Measurements from ENCODE around the gene CCNF.
"Not testable (repeated sequence)": the region's sequence is repeated elsewhere in the genome, so short reads cannot be mapped to it uniquely, and the experiment has no call there.

Gene CCNF

DNA sequence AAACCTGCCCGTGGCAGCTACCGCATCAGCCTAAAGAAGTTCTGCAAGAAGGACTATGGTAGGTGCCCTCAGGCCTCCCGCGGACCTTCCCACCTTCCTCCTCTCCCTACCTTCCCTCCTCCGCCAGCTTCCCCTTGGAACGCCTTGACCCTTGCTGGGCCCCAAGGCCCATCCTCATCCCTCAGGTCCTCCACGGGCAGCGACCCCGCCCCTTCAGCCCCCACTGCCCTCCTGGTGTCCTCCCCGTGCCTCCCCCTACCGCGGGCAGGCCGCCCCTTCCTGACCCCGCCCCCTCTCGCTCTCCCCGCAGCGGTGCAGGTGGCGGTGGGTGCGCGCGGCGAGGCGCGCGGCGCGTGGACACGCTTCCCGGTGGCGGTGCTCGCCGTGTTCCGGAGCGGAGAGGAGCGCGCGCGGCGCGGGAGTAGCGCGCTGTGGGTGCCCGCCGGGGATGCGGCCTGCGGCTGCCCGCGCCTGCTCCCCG lies 44.2 kb downstream of the CCNF start:
- DNase-seq = no peak

DNA sequence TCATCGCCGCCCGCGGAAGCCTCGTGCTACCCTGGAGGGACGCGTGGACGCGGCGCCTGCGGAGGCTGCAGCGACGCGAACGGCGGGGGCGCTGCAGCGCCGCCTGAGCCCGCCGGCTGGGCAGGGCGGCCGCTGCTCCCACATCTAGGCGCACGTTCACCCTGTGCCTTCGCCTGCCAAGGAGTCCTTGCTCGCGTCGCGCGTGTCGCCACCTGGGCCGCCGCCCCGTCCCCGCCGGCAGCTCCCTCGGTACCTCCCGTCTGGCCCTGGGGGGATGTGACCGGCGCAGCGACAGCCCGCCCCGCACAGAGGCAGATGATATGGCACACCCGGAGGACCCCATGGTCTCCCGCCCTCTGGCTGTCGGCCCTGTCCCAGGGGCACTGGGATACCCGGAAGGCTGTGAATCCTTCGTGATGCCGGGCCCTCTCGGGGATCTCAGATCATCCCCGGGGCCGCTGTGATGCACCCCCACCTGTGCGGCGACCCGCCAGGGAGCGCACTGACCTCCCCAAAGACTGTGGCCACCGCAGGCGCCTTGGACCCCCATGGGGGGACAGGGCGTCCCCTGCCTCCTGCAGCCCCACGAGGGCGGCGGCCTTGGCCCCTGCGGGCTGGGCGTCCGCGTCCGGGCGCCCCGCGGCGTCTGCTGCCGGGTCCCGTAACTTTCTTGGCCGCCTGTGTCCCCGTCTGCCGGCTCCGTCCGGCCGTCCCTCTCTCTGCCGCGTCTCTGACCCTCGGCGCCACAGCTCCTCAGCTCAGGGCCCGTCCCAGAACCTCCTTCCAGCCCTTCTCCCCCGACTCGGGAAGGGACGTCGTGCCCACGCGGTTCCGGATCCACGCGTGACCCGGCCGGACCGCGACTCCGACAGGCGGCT lies 45.0 kb downstream of the CCNF start:
- DNase-seq = peak; percentile 51

DNA sequence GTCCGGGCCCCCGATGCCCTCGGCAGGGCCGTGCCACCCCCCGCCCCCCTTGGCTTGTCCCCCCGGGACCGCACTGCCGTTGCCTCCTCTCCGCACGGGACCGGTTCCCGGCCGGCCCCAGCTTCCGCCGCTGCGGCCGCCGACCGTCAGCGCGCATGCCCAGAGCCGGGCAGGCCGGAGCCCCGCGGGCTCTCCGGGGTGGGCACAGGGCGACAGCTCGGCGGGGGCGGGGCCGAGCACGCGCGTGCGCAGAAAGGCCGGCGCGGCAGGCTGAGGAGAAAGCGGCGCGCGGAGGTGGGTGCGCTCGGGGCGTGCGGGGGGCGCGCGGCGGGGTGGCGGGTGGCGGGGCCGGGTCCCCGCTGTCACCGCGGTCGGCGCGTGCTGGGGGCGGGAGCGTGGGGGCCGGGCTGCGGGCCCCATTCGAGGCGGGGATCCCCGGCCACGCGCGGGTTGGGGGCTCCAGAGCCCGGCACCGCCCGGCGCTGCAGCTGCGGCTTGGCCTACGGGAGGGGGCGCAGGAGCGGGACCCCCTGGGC lies 45.7 kb downstream of the CCNF start, which contains the start of gene TBC1D24:
Gene TBC1D24 (plus strand): TSS at position 251 of the 536 bp plus-strand sequence. CDS start 21,022 bp downstream, outside the sequence.
- peak; percentile 81 for DNase-seq

DNA sequence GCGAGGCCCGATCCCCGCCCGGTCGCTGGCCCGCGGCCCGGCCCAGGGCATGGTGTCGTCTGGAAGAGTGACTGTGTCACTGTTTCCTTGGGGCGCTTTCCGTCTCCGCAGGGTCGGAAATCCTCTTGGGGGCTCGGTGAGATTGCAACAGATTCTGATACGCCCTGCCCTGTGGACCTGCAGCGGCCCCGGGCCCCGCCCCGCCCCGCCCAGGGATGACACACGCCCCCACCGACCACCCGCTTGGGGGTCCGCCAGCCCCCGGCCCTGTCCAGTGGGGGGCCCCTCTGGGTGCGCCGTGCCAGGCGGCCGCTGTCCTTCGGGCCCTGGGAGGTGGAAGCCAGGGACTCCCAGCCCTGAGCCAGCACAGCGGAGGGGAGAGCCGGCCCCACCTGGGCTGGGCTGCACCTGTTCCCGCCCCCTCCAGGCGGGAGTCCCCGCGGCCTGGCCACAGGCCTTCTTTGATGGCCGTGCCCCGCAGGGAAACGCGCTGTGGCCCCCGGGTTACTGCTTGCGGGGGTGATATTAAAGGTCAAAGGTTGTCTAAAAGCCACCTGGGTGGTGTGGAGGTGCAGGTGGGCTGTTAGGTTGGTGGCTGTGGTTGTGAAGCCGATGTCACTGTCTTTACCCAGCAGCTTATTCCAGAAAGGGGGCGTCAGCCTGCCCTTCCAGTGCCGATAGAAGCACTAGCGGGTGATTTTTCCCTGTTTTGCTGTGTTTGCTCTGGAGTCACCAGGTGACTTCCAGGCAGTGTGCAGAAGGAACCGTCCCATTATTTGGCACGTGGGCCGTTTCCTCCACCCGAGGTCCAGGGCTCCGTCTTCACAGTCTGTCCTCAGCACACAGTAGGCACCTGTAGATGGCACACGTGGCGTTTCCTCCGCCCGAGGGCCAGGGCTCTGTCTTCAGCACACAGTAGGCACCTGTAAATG lies 46.4 kb downstream of the CCNF start:
- no peak for DNase-seq

DNA sequence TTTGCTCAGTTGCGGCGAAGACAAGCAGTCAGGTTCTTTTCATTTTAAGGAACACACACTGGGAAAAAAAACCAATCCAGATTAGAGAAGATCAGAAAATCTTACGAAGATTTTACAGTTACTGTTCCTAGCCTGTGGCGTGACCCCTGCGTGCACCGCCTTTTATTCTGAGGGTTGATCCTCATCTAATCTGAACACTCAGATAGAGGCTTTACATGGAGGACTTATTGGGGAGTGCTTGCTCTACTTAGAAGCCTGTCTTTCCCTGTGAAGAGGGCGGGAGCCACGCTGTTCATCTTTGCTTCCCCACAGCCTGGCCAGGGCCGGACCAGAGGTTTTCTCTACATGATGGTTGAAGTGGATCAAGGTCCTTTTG lies 47.1 kb downstream of the CCNF start:
- no peak for DNase-seq

DNA sequence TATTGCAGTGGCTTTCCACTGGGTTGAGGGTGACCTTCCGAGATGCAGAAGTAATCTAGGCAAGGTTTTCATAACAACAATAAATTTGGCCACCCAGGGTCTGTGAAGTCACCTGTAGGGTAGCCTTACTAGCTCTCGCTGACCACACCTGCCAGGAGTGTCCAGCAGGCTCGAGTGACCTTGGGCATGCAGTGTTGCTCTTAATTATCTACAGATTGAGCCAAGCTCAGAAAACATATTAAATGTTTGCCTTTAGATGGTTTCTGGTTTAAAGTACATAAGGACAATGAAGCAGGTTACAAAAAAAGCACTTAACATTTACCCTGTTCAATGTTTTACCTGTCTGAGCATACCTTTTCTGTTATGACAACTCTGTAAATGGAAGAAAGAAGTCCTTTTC lies 47.5 kb downstream of the CCNF start:
- DNase-seq = no peak

DNA sequence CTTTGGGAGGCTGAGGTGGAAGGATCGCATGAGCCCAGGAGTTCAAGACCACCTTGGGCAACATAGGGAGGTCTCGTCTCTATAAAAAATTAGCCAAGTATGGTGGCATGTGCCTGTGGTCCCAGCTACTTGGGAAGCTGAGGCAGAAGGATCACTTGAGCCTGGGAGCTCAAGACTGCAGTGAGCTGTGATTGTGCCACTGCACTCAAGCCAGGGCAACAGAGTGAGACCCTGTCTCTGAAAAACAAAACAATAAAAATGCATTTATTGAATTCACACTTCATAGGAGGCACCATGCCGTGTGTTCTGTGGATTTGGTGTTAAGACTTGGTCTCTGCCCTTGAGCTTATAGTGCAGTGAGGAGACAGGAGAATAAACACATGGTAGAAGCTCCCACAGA lies 48.1 kb downstream of the CCNF start:
- no peak for DNase-seq

DNA sequence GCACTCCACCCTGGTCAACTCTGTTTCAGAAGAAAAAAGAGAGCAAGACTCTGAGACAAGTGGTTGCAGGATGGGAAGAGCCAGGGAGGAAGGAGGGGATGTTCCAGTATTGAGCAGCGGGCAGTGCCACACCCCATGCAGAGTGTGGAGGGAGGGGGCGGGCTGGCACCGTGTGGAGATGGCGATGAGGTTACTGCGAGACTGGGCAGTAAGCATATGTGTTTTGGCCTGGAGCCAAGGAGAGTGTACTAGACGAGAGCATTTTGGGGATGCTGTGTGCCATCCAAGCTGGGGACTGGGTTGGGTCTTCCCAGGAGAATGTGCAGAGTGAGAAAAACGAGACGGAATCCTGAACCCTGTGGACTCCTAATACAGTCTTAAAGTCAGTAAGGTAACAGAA lies 49.0 kb downstream of the CCNF start:
- DNase-seq = no peak

DNA sequence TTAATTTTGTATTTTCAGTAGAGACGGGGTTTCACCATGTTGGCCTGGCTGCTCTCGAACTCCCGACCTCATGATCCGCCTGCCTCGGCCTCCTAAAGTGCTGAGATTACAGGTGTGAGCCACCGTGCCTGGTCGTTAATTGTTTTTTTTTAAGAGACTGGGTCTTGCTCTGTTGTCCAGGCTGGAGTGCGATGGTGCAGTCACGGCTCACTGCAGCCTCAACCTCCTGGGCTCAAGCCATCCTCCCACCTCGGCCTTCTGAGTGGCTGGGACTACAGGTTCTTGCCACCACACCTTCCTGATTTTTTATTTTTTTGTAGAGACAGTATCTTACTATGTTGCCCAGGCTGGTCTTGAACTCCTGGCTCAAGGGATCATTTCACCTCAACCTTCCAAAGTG lies 50.7 kb downstream of the CCNF start:
- not testable (repeated sequence) for DNase-seq

DNA sequence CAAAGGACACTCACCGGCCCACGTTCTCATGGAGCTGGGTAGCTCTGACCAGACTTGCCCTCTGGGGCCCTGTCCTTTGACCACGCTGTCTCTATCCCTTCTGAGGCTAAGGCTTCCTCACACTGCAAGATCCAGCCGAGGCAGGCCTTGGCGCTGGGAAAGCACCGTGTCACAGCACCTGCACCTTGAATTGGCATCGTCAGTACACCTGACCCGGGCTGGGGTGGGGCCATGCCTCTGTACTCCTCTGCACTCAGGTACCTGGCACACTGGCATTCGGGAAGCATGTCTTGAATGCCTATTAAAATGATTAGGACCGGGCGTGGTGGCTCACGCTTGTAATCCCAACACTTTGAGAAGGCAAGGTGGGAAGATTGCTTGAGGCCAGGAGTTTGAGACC lies 51.7 kb downstream of the CCNF start:
- DNase-seq = no peak

DNA sequence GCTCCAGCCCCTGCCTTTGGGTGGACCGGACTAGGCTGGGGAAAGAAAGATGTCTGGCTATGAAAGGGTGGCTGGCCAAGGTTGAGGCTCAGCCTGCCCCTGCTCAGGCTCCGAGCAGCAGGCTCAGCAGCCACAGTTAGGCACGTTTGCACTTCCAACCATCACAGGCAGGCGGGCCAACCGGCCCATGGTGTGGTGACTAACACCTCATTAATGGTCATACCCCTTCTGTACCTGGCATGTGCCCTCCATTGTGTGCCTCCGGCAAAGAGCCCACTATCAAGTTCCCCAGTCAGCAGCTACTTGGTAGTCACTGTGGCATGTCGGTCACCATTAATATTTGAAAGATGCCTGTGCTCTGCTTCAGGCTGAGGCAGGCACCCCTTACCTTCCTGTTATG lies 52.4 kb downstream of the CCNF start:
- DNase-seq = no peak

DNA sequence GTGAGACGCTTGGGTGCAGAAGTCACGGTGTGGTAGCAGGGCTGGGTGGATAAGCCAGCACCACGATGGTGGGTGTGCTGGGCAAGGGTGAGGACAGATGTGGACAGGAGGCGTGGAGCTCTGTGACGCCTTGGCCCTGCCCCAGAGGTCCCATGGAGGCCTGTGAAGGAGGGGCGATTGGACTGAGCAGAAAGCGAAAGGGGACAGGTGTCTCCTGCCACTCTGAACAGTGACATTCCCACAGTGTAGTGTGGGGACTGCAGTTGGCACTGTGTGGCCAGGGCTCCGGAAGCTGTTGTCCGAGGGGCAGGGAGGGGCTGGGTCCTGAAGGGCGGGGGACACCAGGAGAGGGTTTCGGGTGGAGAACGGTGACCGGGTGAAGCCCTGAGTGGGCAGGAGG lies 53.0 kb downstream of the CCNF start:
- DNase-seq = no peak

DNA sequence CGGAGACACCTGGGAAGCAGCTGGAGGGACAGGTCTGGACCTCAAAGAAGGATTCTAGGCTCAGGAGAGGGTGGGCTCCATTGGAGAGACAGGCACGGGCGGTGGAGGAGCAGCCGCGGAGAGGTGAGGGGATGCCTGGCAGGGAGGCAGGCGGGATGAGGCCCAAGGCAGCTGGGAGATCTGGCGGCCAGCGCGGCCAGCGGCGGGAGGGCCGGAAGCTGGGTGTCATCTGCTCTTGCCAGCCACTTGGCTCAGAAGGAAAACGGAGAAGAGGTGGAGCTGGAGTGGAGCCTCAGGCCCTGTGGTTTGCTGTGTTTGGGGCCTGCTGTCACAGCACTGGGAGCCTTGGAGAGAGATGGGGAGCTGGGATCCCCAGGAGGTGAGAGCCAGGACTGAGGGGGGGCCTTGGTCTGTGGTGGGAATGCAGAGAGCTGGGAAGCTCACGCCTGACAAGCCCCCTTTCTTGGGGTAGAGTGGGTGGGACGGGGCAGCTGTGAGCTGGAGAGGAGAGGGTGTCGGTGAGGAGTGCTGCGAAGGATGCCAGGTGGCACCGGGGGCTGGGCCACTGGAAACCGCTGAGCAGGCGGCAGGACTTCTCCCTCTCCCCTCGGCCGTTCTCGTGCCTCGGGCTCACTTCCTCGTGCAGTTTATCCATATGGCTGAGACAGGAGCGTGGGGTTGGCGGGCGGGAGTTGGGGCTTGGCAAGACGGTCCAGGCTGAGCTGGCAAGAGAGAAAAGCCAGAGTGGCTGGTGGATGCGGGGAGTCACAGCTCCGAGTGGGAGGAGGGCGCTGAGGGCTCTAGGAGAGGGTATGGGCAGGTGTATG lies 53.7 kb downstream of the CCNF start:
- DNase-seq = peak; percentile 78

DNA sequence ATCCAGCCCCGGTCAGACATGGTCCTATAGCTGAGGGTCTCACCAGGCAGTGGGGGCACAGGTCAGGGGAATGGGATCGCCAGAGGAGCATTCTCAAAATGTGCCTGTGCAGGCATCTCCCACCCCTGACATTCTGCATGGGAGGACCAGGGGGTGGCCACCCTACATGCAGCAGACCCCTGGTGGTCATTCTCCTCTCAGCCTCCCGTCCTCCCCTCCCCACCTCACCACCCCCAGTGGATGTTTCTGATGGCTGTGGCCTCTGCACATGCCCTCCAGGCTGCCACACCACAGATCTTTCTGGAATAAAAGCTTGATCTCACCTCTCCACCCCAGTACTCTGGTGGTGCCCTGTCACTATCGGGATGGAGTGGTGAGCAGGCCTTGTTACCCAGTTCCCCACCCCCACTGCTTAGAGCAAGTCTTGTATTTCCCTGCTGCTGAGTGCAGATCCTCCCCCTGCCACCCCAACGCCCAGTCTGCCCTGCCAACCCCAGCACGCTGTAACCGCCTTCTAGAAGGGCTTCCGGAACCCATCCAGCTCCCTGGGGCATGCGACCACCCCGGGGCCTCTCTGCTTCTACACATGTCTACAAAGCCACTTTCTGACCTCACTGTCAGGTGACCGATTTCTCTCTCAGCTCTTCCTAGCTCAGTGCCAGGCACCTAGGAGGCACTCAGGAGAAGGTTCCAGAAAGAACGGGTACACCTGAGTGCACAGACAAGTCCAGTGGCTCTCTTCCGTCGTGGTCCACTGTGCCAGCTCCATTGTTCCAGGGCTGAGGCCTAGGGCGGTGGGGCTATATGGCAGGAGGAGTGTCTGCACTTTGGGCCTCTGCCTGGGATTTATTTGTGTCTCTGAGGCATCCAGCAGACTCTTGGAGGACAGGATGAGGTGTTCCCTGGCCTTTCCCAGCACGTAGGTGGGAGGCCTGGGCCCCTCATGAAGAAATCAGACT lies 55.0 kb downstream of the CCNF start:
- DNase-seq = no peak

DNA sequence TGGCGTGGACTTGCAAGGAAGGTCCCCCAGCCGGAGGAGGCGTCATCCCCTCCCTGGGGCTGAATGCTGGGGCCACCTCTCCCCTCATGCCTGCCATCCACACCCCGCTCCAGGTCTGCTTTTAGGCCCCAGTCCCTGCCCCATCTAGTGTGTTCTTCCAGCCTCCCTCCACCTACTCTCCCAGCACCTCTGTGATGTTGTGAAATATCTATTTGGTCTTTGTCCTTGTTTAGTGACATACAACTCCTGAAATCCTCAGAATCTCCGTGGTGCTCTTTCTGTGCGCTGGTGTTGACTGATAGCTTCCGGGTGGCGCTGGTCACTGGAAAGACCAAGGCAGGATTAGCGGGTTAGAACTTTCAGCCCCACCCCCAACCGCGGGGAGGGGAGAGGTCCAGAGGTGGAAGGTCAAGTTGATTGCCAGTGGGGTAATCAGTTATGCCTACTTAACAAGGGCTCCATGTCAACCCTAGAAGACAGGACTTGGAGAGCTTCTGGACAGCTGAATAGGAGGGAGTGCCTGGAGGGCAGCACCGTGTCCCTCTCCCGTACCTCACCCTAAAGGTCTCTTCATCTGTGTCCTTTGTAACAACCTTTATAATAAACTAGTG lies 55.8 kb downstream of the CCNF start:
- no peak for DNase-seq

DNA sequence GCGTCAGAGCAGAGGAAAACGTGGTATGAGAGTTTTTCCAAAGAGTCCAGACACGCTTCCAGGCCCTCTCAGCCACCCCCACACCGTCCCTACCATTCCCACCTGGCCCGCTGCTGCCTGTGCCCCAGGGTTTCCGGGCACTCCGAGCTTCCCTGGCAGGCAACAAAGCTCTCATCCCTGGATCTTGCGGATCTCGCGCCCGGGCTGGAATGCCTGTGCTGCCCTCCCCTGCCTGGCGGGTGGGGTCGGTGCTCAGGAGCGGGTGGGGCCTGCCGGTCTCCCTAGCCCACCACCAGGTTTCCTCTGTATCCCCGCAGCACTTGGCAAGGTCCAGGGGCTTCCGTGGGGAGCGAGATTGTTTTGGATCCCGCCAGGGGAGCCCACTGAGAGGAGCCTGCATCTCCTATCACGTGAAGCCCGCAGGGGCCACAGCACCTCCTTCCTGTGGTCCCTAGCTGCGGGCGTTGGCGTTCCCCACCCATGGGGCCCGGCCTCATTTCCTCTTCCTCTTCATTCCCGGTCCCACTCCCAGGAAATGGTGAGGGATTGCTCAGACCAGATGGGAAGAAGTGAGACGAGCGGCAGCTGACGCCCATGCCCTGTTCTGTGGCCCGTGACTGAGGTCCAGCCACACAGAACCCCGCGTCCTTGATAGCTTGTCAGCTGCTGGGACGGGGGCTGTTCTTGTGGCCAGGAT lies 56.7 kb downstream of the CCNF start:
- no peak for DNase-seq

DNA sequence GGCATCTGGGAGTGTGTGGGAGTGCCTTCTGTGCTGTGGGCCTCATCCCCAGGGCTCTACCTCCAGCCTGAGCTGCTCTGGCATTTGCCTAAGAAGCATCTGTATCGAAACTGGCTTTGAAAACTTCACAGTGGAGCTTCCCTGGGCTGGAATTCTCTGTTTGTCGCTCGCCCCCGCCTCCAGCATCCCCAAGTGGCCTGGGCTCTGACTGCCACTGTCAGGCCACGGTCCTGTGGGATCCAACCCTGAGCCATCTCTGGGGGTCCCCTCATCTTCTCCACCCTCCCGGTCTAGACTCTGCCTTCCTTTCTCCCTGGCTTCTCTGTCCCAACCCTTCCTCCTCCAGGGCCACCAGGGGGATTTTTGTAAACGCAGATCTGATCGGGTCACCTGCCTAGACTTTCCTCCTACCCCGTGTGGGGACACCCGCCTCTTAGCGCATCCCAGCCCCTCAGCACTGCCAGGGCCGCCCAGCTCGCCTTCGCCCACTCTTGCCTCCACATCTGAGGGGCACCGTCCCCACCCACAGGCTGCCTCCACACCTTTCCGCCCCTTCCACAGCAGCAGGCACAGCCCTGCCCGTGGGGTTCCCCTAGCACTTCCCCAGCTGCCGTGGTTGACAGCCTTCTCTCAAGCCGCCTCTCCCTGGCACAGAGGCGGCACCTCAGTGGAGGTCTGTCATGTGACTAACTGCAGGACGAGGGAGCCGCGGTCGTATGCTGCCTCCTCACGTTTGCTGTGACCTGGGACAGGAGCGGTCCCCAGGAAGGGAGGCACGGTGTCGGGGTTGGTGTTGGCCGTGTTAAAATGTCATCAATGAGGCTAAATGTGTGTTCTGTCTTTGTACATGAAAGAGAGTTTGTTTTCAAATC lies 57.6 kb downstream of the CCNF start:
- DNase-seq = no peak

DNA sequence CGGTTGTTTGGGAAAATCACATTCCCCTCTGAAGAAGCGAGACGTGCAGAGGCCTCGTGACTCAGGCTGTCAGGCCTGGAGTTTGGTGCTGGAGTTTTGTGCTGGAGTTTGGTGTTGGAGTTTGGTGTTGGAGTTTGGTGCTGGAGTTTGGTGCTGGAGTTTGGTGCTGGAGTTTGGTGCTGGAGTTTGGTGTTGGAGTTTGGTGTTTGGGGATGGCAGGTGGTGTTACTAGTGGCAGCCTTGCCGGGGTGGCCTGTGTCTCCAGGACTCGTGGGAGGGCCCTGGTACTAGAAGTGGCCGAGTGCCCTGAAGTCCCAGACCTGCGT lies 58.2 kb downstream of the CCNF start:
- DNase-seq = no peak

DNA sequence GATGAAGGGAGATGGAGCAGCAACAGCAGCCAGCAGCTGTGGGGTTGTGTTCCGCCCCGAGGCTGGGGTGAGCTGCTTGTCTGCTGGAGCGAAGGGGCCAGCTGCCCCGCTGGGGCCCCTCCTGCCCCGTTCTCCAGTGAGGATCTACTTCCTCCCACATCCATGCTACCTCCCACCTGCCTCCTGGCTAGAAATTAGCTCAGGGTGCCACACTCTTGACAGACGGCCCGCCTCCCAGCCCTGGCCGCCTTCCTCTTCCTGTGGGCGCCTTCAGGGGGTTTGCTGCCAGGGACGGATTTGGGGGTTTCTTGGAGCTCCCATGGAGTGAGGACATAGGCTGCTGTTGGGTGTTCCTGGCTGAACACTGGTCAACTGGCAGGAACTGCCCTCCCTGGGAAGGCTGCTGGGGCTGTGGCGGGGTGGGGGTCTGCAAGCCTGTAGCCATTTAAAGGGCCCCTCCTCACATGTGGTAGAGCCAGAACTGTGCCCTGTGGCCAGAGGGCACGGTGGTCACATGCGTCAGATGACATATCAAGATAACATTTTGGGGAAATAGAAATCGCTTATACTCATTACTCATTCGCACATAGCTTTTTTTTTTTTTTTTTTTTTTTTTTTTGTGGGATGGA lies 58.8 kb downstream of the CCNF start:
- DNase-seq = no peak

Measured in EL (cell line).